HG03571 (cell line): ENCODE data around the gene ATRN.
"Not testable (repeated sequence)": the region's sequence is repeated elsewhere in the genome, so short reads cannot be mapped to it uniquely, and the experiment has no call there.

Source experiments
- ATAC-seq: cut with Tn5 transposase; IDR thresholded peaks from one replicate; pipeline ENCODE4 v1.9.1; 2021; ENCODE audit not compliant: unreplicated experiment

The ATRN gene

DNA sequence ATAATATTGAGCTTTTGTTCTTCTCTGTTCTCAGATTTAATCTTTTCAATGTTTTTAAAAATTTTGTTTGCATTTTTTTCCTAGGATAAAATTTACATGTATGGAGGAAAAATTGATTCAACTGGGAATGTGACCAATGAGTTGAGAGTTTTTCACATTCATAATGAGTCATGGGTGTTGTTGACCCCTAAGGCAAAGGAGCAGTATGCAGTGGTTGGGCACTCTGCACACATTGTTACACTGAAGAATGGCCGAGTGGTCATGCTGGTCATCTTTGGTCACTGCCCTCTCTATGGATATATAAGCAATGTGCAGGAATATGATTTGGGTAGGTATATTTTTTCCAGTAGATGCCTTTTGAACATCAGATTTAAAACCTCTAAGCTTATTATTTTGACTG is 89.8 kb downstream of the ATRN start:
- no peak for ATAC-seq

DNA sequence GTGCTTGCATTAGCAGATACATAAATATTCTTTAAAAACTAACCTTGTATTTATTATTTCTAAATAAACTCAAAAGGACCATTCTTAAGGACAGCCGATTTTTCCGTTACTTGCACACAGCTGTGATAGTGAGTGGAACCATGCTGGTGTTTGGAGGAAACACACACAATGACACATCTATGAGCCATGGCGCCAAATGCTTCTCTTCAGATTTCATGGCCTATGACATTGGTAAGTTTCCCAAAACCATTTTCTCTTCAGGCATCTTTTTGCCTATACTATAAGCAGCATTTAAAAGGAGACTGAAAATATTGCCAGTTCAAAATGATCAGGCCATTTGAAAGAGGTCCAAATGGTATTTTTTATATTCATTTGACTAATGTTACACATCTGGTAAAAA is 92.3 kb downstream of the ATRN start:
- ATAC-seq, result no peak

DNA sequence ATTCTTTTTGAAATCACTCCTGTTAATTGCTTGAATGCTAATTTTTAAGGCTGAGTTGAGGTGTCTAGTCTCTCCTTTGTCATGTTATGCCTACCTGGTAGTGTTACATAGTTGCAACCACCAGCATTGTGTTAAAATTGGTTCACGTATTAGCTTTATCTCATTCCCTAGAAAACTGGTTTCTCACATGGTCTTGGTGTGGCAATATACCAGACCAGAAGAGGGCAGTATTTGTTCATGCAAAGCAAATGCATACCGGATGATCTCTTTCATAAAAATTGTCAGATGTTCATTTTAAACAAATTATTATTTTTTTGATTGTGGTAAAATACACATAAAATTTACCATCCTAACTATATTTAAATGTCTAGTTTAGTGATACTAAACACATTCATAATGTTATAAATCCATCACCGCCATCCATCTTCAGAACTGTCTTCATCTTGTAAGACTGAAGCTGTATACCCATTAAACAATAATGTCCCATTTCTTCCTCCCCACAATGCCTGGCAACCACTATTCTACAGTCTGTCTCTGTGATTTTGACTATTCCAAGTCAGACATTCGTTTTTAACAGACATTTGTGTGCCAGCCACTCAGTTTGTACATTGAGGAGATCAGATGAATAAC is 92.8 kb downstream of the ATRN start:
- ATAC-seq, result no peak

DNA sequence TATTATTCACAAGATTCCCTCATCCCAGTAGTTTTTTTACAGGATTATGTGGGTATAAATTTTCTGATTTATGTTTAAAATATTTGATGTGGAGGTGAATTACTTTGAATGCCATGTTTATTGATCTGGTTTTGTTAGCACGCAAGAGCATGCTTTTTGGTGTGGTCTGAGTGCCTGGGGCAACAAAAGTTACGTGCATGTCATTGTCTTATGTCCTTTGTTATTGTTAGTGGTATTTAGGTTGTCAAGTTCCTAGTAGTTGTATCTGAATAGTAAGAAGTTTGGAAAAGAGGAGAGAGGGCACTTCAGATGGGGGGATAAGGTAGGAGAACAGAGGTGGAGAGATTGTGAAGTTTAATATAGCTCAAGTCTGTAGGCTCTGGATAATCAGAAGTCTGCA is 95.0 kb downstream of the ATRN start:
- no peak for ATAC-seq

DNA sequence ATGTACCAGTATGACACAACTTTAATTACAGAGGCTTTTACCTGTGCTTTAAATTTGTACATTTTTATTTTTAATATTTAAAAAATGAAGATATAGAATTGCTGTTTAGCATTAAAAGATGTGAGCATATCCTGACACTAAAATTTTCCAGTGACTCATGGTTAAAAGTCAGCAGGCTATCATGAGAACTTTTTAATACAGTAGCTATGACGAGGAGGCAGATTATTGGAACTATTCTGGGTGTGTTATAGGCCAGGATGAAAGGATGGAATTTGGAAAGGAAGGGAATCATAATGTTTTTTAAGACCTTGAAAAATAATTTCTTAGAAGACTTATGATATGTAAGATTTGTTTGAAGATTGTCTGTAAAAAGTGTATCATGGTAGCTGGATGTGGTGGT is 101.3 kb downstream of the ATRN start:
- no peak for ATAC-seq

DNA sequence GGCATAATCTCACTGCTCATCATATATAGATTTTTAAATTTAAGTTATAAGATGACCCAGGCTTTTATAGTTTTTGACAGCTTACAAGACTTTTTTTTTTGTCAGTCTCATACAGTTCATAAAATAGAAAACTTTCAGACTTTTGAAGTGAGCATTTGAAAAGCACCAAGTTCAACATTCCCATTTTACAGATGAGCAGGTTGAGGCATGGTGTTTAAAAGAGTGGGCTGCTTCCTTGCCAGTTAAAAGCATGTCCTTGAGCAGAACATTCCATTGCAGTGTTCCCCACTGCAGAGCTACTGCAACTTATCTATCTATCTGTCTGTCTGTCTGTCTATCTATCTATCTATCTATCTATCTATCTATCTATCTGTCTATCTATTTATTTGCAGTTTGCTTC is 105.5 kb downstream of the ATRN start:
- no peak for ATAC-seq

DNA sequence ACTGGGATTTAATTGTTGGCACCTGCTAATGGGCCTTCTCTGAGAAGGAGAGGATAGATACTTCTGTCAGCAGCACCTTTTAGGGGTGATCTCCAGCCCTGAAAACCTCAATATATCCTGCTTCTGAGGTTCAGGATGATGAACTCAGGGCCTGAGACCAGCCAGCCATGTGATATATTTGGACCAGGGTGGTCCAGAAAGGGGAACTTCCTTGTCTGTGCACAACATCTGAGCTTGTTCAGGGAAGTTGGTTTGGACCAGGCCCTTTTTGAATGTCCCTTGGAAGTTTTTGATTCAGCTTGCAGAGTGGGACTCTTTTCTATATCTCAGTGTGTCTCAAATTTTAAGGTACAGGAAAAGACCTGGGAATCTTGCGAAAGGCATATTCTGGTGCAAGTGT is 106.5 kb downstream of the ATRN start:
- no peak for ATAC-seq

DNA sequence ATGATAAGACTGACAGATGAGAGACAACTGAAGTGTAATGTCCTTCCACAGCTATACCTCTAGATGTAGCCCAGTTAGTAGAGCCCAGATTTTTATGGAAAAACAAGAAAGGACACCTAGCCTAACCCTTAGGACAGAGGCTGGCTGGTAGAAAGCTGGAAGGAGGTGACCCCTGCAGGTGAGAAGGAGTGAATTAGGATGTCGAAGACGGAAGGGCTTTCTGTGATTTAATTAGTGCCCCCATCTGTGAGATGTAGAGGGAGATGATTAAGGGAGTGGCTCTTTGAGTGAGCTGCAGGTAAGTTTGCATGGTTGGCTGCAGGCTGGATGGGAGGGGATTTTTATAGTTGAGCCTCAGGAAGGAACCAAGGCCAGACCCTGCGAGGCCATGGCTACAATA is 109.6 kb downstream of the ATRN start:
- ATAC-seq, result no peak

DNA sequence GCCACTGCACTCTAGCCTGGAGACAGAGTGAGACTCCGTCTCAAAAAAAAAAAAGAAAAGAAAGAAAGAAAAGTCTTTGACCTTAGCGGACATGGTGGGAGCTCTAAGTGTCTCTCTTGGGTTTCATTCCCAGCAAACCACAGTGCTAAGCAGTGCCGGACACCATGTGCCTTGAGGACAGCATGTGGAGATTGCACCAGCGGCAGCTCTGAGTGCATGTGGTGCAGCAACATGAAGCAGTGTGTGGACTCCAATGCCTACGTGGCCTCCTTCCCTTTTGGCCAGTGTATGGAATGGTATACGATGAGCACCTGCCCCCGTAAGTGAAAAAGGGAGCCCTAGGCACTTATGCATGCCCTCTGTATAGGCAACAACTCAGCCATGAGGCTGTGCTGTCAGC is 112.9 kb downstream of the ATRN start:
- ATAC-seq, result no peak

DNA sequence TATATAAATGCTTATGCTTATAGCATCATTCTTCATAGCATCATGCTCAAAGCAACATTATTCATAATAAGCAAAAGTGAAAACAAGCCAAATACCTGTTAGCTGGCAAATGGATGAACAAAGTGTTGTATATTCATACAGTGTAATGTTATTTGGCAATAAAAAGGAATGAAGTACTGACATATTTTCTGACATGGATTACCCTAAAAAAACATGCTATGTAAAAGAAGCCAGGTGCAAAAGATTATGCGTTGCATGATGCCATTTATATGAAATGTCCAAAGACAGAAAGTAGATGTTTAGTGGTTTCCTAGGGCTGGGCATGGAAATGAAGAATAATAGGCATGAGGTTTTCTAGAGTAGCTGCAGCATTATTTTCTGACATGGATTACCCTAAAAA is 115.3 kb downstream of the ATRN start:
- ATAC-seq, result no peak

DNA sequence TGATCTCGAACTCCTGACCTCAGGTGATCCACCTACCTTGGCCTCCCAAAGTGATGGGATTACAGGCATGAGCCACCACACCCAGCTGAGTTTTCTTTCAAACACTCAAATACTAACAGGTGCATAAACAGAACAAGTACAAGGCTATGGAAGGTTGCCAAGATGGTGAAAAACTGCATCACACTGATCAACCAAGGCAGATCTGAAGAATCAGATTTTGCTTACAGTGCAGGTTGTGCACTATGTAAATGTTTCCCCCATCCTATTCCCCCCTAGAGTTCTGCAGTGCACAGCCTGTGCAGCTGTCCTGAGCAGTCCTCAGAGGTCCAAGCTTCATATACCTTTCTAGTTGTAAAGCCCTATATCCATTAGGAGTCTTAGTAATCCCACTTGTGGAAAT is 119.3 kb downstream of the ATRN start:
- ATAC-seq, result no peak

DNA sequence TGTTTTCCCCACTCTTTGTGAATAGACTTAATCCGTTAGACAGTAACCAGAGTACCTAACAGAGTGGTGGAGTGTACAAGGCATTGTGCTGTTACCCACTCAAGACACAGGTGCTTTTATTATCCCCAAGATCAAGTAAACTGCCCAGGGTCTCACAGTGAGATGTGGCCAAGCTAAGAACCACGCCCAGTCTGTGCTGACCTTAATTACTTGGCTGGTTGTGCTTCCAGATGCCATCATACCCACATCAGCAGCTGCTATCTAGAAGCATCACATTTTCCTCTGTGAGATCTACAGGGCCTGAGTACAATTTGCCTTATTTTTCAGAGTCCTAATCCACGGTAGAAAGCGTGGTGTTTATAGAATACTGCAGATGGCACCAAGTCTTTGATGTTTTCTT is 122.1 kb downstream of the ATRN start:
- ATAC-seq, result no peak

DNA sequence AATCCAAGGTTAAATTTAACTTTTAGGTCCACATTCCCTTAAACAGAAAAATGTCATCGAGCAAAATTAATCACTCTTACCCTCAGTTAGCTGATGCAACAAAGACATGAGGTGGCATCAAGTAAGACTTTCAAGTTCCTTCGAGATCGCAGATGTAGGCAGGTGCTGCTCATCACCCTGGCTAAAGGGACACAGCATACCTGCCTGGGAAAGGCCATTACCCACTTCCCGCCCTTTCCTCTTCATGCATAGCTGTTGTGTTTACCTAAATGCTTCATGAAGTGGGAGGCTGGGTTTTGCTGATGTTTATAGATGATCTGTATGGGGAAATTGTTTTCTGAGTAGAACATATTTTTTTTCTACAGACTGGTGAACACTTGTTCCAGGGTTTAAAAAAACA is 124.7 kb downstream of the ATRN start:
- no peak for ATAC-seq

DNA sequence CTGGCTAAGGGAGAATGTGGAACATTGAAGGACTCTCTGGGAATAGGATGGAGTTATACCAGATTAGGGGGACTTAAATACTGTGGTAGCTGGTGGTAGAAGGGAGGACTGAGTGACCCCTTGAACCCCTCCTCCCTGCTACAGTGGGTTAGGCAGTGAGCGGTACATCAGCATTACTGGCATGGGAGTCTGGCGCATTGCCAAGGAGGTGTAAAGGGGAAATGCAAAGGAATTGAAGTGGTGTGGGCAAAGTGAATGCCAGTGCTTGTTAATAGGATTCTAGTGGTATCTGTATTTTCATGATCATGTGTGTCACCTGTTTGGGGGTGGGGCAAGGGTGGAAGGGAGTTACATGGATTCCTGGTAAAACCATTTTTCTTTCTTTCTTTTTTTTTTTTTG is 132.3 kb downstream of the ATRN start:
- no peak for ATAC-seq

DNA sequence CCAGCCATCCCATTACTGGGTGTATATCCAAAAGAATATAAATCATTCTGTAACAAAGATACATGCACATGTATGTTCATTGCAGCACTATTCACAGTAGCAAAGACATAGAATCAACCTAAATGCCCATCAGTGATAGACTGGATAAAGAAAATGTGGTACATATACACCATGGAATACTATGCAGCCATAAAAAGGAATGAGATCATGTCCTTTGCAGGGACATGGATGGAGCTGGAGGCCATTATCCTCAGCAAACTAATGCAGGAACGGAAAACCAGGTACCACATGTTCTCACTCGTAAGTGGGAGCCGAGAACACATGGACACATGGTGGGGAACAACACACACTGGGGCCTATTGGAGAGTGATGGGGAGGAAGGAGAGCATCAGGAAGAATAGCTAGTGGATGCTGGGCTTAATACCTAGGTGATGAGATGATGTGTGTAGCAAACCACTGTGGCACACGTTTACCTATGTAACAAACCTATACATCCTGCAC is 134.6 kb downstream of the ATRN start:
- not testable (repeated sequence) for ATAC-seq

DNA sequence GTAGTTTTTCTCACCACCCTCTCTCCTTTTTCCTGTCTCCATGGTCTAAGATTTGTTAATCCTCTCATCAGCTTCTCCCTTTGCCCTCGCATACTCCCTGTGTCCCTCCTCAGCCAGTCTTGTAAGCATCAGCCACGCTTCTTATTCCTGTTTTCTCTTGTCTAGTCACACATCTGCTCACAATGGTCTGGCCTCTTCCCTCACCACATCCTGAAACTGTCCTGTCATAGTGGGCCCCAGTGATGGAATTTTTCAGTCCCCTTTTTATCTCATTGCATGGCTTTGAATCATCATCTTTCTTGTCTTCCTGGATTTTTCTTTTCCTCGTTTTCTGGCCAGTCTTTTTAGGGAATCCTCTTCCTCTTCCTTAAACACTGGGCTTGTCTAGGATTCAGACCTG is 135.2 kb downstream of the ATRN start:
- ATAC-seq, result no peak

DNA sequence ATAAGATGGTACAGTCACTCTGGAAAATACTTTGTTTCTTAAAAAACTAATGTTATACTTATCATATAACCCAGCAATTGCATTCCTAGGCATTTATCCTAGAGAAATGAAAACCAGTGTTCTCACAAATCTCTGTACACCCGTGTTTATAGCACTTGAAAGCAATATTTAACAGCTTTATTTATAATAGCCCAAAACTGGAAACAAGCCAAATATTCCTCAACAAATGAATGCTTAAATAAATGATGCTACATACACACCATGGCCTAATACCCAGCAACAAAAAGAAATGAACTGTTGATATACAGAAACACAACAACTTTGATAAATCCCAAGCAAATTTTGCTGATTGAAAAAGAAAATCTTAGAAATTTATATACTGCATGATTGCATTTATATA is 141.1 kb downstream of the ATRN start:
- ATAC-seq, result no peak

DNA sequence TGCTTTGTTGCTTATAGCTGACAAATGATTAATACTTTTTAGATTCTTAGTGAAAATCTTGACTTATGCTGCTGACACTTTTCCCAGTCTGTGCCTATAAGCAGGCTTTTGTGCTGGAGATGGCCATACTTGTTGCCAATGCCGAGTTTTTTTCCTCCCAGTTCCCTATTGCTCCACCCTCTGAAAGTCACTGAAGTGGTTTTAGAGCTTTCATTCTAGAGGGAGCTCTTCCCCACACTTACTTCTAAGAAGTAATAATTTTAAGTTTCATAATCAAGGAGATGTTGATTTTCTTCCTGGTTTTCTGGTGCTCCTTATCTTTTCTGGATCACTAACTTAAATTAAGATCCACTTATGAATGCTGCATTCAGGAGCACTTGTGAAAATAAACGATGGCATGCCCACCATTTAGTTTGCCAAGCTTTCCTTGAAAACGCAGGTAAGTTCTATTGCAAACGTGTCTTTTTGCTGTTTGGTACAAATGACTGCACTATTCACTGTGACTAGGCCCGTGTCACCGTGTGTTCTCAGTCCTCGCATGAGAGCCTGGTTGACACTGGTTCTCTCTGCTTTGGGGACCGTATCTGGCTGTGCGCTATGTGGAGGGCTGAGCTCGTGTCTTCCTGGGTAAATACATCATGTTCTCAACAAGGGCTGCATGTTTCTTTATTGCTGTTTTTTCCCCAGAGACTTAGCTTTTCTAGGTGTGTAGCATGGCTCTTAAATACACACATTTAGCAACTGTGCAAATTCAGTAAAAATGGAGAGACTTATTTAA is 142.2 kb downstream of the ATRN start:
- ATAC-seq, result no peak

DNA sequence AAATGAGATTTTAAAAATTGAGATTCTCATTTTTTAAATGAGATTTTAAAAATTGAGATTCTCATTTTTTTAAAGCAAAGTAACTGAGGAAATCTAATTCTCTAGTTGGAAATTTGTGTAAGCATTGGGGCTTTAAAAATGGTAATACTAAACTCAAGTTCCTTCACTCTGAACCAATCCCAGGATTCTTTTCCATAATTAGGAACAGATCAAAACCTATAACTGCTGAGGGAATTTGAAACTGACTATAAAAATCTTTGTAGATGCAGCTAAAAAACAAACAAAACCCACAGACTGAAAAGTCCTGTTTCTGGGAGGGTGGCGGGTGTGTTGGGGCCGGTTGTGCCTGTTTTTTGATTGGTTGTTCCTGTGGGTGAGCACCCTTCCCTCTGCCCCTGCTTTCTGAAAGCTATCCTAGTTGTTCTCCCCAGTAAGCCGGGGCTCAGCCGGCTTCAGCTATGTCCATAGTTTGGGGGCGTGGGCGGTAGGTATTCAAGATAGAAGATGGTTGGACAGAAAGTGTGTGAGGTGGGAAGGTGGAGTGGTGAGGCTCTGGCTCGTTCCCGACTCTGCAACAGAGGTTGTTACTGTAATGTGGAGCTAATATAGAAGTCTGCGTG is 143.1 kb downstream of the ATRN start:
- no peak for ATAC-seq

DNA sequence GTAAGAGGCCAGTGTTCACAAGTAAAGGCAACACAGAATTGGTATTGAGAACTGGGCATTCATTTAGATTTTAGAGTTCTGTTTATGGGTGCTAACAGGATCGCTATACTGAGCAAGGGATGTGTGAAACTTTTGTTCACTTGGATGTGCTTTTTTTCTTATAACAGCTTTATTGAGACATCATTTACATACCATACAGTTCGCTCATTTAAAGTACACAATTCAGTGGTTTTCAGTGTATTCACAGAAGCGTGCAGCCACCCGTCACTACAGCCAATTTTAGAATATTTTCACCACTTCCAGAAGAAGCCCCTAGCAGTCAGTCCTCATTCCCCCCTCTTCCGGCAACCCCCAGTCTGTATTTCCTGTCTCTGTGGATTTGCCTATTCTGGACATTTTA is 143.6 kb downstream of the ATRN start:
- ATAC-seq, result no peak

DNA sequence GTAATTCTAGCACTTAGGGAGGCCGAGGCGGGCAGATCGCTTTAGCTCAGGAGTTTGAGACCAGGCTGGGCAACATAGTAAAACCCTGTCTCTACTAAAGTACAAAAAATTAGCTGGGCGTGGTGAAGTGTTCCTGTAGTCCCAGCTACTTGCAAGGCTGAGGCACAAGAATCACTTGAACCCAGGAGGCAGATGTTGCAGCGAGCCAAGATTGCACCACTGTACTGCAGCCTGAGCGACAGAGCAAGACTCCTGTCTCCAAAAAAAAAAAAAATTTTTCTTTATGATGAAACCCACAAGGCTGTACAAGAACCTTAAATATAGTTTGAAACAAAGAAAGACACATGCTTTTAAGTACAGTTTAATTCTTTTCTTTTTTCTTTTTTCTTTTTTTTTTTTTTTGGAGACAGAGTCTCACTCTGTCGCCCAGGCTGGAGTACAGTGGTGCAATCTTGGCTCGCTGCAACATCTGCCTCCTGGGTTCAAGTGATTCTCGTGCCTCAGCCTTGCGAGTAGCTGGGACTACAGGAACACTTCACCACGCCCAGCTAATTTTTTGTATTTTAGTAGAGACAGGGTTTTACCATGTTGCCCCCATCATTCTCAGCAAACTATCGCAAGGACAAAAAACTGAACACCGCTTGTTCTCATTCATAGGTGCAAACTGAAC is 144.5 kb downstream of the ATRN start:
- ATAC-seq, result not testable (repeated sequence)

DNA sequence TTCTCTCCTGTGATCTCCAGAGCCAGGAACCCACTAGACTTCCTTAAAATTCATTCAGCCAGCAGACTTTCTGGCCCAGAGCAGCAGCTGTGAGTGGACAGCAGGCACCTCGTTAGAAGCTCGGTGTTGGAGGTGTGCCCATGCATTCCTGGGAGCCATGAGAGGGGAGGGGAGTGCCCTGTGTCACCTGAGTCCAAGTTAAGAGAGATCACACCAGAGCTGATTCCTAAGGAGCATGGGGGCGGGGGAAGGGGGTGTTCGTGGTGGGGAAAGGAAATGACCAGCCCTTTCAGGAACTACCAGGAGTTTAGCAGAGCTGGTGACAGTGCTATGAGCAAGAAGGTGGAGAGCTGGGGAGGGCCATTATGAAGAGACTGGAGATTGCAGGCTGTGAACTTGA is 145.4 kb downstream of the ATRN start:
- no peak for ATAC-seq
